Mucosa of descending colon (tissue), 3 donors: ENCODE results near the gene TSPAN5. TPM values are rescaled to one million over a fixed set of nuclear protein-coding genes. Genes with fewer than 3 reads are reported as not detected.

ENCODE experiments used
- ATAC-seq: fragments of 200-7000 bp; cut with Tn5 transposase; one replicate; pipeline ENCODE4 v1.9.1; 2020; ENCODE audit warnings: mild to moderate bottlenecking, moderate library complexity
- DNase-seq, 3 donors: peaks; one replicate each; pipeline ENCODE4 v3.0.0-alpha.2; 2020
- H3K36me3 ChIP-seq: fragments of 200-600 bp; one replicate; pipeline ENCODE4 v1.8.0; 2021; ENCODE audit warnings: low read depth, mild to moderate bottlenecking
- H3K4me1 ChIP-seq: fragments of 200-600 bp; one replicate; pipeline ENCODE4 v1.8.0; 2021; ENCODE audit warnings: low read depth, mild to moderate bottlenecking
- H3K4me3 ChIP-seq: fragments of 200-600 bp; one replicate; pipeline ENCODE4 v1.8.0; 2021; ENCODE audit warnings: mild to moderate bottlenecking
- H3K9me3 ChIP-seq: fragments of 200-600 bp; one replicate; pipeline ENCODE4 v1.8.0; 2021; ENCODE audit warnings: mild to moderate bottlenecking
- intact Hi-C, 2 donors: fragments of 100-400 bp; cut with DNase I in 1 of 2; cut with micrococcal nuclease in 1 of 2; formaldehyde crosslinking; loops; one replicate each; pipeline versions ENCODE4 v1.11.0 to v1.11.1; 2022; cut with DNase I, micrococcal nuclease
- total RNA-seq, 3 donors: library from RNA; stranded (reverse); fragmentation: NEBNext Ultra II Directional in 2 of 3; extraction: Animal tissue kit (Norgen Biotek cat#: 25700) in 2 of 3; gene quantifications; one replicate each; pipeline versions ENCODE4 v1.2.1 to v1.2.4, GENCODE V29; 2021 to 2023
- TF ChIP-seq, protein P1 (sequence below): fragments of 200-600 bp; IDR thresholded peaks from one replicate; pipeline ENCODE4 v1.8.0; 2022; ENCODE audit warnings: antibody characterized with exemption, mild to moderate bottlenecking
- donor health status: DM: no; HTN: no; CAD: no; lungs with moderate emphysema.
- donor health status: DM: no; HTN: no; CAD: no.
- donor health status: DM: no; HTN: yes; CAD: no.

TSPAN5 gene
- total RNA-seq, 3 donors from 2014 or later = 3.9 to 11.8 (median 4.9) TPM

DNA sequence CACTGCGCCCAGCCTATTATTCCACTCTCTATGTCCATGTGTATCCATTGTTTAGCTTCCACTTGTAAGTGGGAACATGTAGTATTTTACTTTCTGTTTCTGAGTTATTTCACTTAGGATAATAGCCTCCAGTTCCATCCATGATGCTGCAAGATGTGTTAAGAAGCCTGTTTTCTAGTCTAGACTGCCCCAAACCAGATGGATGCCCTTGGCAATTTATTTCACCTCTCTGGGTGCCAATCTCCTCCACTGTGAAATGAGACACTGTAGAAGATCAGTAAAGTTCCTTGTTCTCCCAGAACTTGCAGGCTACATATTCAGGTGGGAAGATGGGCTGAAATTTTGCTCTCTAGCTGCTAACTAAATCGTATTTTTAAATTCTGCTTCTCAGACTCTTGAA is 72.8 kb downstream of the TSPAN5 start:
- TF ChIP-seq, protein P1, sequence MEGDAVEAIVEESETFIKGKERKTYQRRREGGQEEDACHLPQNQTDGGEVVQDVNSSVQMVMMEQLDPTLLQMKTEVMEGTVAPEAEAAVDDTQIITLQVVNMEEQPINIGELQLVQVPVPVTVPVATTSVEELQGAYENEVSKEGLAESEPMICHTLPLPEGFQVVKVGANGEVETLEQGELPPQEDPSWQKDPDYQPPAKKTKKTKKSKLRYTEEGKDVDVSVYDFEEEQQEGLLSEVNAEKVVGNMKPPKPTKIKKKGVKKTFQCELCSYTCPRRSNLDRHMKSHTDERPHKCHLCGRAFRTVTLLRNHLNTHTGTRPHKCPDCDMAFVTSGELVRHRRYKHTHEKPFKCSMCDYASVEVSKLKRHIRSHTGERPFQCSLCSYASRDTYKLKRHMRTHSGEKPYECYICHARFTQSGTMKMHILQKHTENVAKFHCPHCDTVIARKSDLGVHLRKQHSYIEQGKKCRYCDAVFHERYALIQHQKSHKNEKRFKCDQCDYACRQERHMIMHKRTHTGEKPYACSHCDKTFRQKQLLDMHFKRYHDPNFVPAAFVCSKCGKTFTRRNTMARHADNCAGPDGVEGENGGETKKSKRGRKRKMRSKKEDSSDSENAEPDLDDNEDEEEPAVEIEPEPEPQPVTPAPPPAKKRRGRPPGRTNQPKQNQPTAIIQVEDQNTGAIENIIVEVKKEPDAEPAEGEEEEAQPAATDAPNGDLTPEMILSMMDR = no peak
- H3K36me3 ChIP-seq = no peaks in the 10 kb centered on the region
- no peaks in the 10 kb centered on the region for H3K9me3 ChIP-seq
- DNase-seq (no peak), ATAC-seq (no peak)
- H3K4me3 ChIP-seq = no peak overlapping the region
- intact Hi-C loops = no loop called here
- H3K4me1 ChIP-seq = no peaks in the 10 kb centered on the region

DNA sequence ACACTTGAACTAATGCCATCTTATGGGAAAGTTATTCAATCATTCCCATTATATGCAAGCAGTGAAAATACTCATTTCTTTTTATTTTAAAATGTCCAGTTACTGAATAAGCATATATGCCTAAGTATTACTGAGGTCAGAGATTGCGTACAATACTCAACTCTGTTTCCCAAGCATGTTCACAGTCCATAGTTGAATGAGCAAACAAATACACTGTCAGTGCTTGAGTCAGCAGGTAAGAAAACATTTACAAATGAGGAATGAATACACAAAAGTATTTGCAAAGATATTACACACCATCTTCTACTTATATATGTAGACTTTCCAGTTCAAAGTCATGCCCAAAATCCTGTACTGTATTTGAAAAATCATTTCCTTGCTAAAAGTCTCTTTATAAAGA is 74.1 kb downstream of the TSPAN5 start:
- ATAC-seq (peak; percentile 25), DNase-seq (no peak)
- H3K4me3 ChIP-seq = no peak overlapping the region

DNA sequence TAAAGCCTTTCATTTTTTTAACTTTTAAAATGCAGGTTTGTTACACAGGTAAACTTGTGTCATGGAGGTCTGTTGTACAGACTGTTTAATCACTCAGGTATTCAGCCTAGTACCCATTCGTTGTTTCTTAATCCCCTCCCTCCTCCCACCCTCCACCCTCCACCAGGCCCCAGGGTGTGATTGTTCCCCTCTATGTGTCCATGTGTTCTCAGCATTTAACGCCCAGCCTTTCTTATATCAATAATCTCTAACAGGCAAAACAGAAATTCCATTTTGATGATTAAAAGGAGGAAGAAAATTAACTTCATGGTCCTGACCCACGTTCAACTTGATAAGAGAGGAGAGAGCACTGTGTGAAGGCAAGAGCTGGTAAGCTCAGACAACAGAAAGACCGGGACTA is 75.1 kb downstream of the TSPAN5 start:
- intact Hi-C loops = no loop called here
- Histone ChIP-seq H3K4me3 (no peak overlapping the region), H3K36me3 (no peaks in the 10 kb centered on the region), H3K9me3 (no peaks in the 10 kb centered on the region), H3K4me1 (no peaks in the 10 kb centered on the region)
- DNase-seq = no peak
- TF ChIP-seq, protein P1 = no peak
- no peak for ATAC-seq

More for the DNA sequence above, 74.1 kb downstream of the TSPAN5 start:
- intact Hi-C loops = no loop called here
- H3K36me3 ChIP-seq = no peaks in the 10 kb centered on the region
- TF ChIP-seq, protein P1 = no peak
- no peaks in the 10 kb centered on the region for H3K4me1 ChIP-seq
- no peaks in the 10 kb centered on the region for H3K9me3 ChIP-seq

DNA sequence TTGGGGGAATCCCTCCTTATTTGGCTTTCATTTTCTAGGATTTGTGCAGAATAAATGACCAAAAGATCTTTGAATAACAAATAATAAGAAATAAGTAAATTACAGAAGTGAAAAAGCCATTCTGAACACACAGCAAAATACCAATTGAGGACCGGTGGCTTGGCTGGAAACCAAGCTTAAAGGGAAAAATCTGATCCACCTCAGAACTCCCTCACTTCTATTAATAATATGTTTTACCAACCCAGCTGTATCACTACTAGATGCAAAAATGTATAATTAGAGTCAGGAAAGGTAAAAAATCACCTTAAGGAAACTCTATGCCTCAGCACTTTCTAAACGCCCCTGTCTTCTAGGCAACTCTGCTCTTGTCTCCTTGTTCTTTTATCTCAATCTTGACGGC is 77.3 kb downstream of the TSPAN5 start:
- H3K9me3 ChIP-seq = no peaks in the 10 kb centered on the region
- ATAC-seq (no peak), DNase-seq (no peak)
- H3K4me1 ChIP-seq = no peaks in the 10 kb centered on the region
- TF ChIP-seq, protein P1 = no peak
- no peak overlapping the region for H3K4me3 ChIP-seq
- no peaks in the 10 kb centered on the region for H3K36me3 ChIP-seq
- intact Hi-C loops = no loop called here

DNA sequence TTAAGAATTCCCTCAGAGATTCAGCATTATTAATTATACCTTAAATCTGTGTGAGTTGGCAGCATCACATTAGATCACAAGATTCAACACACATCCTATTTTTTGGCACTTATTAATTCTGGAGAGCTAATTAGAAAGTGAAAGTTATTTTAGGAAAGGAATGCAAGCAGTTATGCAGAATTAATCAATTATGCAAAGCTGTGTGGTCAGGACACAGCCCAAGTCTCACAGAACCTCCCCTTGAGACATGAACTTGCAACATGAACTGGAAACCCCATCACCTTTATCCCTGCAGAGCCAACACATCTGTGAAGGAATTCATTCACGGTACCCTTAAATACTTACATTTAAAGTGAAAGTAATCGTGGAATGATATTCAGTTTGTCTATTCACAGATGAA is 80.5 kb downstream of the TSPAN5 start:
- intact Hi-C loops = no loop called here
- ATAC-seq = no peak
- Histone ChIP-seq H3K4me3 (no peak overlapping the region), H3K4me1 (no peaks in the 10 kb centered on the region), H3K36me3 (no peaks in the 10 kb centered on the region), H3K9me3 (no peaks in the 10 kb centered on the region)
- TF ChIP-seq, protein P1 = no peak
- no peak for DNase-seq

DNA sequence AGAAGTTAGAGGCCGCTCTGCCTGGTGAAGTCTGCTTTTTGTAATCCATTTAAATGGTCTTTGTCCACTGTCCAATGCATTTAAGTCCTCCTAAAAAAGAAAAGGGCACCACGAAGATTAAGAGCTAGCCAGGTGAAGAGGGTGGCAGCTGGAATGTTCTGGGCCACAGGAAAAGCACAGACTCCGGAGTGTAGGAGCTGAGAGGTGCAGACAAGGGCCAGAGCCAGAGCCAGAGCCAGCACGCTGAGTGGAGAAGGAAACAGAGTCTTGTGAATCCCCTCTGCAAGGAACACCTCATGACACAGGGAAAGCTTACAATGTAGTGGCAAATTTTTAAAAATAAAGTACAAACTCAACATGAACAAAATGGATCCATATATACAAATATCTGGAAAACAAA is 83.6 kb downstream of the TSPAN5 start:
- no peak overlapping the region for H3K4me3 ChIP-seq
- no peaks in the 10 kb centered on the region for H3K9me3 ChIP-seq
- no peaks in the 10 kb centered on the region for H3K36me3 ChIP-seq
- no peak for ATAC-seq
- TF ChIP-seq, protein P1 = no peak
- no peak for DNase-seq
- peaks cover 3% of the 10 kb centered on the region for H3K4me1 ChIP-seq
- intact Hi-C loops = no loop called here
